ENCODE data around the gene GXYLT1.

Gene GXYLT1

DNA sequence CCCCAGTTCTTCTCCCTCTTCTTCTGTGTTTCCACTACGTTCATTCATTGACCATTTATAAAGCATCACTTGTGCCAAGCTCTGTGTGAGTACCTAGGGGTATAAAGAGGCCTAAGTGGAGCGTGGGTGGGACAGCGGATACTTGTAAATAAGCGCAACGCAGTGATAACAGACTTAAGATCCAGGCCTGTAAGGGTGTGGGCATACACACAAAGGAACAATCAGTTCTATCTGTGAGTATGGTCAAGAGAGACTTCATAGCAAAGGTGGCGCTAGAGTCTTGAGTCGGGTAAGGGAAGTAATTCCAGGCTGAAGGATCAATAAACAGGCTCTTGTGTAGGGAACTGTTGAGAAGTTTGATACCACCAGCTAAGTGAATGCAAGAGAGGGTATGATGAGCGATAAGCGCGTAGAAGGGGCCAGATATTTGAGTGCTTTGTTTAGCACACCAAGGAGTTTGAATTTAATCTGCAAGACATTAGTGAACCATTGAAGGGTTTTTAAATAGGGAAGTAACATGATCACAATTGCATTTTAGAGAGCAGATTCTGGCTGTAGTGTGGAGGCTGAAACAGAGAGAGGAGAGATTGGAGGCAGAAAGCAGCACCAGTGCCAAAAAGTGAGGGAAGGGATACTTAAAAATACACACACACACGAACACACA is 1.0 kb upstream of the GXYLT1 start:
- Histone ChIP-seq H2AFZ (peak overlapping the region; percentile 95), H3K9me3 (ENCODE audit: control insufficient read depth, low read length) (no peaks in the 10 kb centered on the region), H3K79me2 (peaks cover 15% of the 10 kb centered on the region), H3K4me2 (ENCODE audit: low read length) (peak overlapping the region; percentile 90), H3K4me1 (peaks cover 2% of the 10 kb centered on the region), H3K4me3 (ENCODE audit: low read depth, low read length) (peak overlapping the region; percentile 67), H3K9ac (no peak overlapping the region), H3K36me3 (ENCODE audit: control insufficient read depth, insufficient read depth, low read length) (no peaks in the 10 kb centered on the region), H3K27me3 (ENCODE audit: control insufficient read depth, insufficient read depth, low read length) (no peaks in the 10 kb centered on the region), H3K27ac (peak overlapping the region; percentile 57)
- TF ChIP-seq, protein P1, sequence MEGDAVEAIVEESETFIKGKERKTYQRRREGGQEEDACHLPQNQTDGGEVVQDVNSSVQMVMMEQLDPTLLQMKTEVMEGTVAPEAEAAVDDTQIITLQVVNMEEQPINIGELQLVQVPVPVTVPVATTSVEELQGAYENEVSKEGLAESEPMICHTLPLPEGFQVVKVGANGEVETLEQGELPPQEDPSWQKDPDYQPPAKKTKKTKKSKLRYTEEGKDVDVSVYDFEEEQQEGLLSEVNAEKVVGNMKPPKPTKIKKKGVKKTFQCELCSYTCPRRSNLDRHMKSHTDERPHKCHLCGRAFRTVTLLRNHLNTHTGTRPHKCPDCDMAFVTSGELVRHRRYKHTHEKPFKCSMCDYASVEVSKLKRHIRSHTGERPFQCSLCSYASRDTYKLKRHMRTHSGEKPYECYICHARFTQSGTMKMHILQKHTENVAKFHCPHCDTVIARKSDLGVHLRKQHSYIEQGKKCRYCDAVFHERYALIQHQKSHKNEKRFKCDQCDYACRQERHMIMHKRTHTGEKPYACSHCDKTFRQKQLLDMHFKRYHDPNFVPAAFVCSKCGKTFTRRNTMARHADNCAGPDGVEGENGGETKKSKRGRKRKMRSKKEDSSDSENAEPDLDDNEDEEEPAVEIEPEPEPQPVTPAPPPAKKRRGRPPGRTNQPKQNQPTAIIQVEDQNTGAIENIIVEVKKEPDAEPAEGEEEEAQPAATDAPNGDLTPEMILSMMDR (IDR thresholded peaks at IDR 0.05): no peak

DNA sequence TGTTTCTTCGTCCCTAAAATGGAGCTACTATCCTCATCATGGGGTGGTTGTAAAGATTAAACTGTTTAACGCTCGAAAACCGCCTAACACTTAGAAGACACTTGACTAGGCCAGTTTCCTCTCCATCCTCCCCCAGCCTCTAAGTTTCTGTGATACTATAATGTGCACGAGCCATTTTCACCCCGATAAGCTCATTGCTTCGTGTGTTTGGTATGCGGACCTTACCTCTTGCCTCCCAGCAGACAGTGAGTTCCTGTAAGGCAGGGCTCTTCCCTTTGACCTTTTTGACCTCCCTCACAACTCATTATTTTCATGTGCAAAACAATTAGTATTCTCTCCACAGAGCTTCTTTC is 499 bp upstream of the GXYLT1 start:
- TF ChIP-seq, protein P1 (IDR thresholded peaks at IDR 0.05): no peak
- Histone ChIP-seq H3K36me3 (ENCODE audit: control insufficient read depth, insufficient read depth, low read length) (no peaks in the 10 kb centered on the region), H3K79me2 (peaks cover 15% of the 10 kb centered on the region), H3K4me1 (peaks cover 2% of the 10 kb centered on the region), H3K4me3 (ENCODE audit: low read depth, low read length) (peak overlapping the region; percentile 67), H3K4me2 (ENCODE audit: low read length) (peak overlapping the region; percentile 90), H3K9ac (no peak overlapping the region), H3K9me3 (ENCODE audit: control insufficient read depth, low read length) (no peaks in the 10 kb centered on the region), H2AFZ (peak overlapping the region; percentile 95), H3K27me3 (ENCODE audit: control insufficient read depth, insufficient read depth, low read length) (no peaks in the 10 kb centered on the region), H3K27ac (peak overlapping the region; percentile 57)

DNA sequence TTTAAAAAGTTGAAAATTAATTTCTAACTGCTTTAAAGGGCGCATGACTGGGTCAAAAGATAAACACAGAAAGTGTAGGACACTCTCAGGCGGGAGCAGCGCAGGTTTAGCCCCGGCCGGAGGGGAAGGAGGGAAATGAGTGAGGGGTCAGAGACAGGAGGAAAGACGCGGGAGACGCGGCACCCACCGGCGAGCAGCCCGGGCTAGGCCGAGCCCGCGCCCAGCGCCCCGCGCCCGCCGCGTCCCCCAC is 591 bp downstream of the GXYLT1 start:
- peaks cover 2% of the 10 kb centered on the region for H3K4me1 ChIP-seq
- peak overlapping the region; percentile 48 for H3K27ac ChIP-seq
- no peaks in the 10 kb centered on the region for H3K36me3 ChIP-seq (ENCODE audit: control insufficient read depth, insufficient read depth, low read length)
- H2AFZ ChIP-seq: peak overlapping the region; percentile 95
- no peaks in the 10 kb centered on the region for H3K9me3 ChIP-seq (ENCODE audit: control insufficient read depth, low read length)
- TF ChIP-seq, protein P1 (IDR thresholded peaks at IDR 0.05): no peak
- no peaks in the 10 kb centered on the region for H3K27me3 ChIP-seq (ENCODE audit: control insufficient read depth, insufficient read depth, low read length)
- peaks cover 15% of the 10 kb centered on the region for H3K79me2 ChIP-seq
- H3K4me3 ChIP-seq (ENCODE audit: low read depth, low read length): peak overlapping the region; percentile 67
- H3K9ac ChIP-seq: no peak overlapping the region
- peak overlapping the region; percentile 90 for H3K4me2 ChIP-seq (ENCODE audit: low read length)

DNA sequence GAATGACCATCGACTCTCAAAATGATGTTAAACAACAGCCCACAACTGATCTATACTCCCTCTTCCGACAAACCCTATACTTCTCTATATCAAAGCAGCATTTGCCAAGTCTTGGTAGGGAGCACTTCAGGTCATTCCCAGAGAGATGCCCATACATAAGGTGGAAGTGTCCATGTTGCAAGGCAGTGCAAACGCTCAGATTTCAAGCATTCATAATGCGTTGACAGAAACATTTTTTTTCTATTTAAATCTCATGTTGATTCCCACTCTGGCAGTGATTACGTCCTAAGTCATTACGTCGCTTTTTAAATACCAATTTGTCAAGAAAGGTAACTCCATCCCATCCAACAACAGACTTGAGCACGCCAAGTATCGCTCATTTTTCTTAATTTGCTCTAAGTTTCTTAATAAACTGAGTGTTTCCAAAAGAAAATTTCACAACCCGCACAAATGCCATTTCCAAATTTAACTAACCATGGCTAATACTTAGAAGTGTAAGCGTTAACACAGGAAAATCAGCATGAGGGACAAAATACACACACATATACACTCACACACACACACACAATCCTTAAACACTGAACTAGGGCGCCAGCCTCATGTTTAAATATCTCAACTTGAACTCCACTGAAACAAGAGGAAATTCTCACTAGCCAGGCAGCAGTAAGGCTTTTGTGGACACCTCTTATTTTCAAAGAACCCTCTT is 1.1 kb downstream of the GXYLT1 start:
- Histone ChIP-seq H3K36me3 (ENCODE audit: control insufficient read depth, insufficient read depth, low read length) (no peaks in the 10 kb centered on the region), H3K27ac (peak overlapping the region; percentile 48), H3K4me3 (ENCODE audit: low read depth, low read length) (peak overlapping the region; percentile 67), H3K79me2 (peaks cover 18% of the 10 kb centered on the region), H2AFZ (peak overlapping the region; percentile 95), H3K9me3 (ENCODE audit: control insufficient read depth, low read length) (no peaks in the 10 kb centered on the region), H3K9ac (no peak overlapping the region), H3K4me2 (ENCODE audit: low read length) (peak overlapping the region; percentile 90), H3K27me3 (ENCODE audit: control insufficient read depth, insufficient read depth, low read length) (no peaks in the 10 kb centered on the region), H3K4me1 (peaks cover 2% of the 10 kb centered on the region)
- TF ChIP-seq, protein P1 (IDR thresholded peaks at IDR 0.05): no peak
